GM21737 (cell line): ENCODE measurements around the gene SYNE1.

ENCODE experiments used
- ATAC-seq: cut with Tn5 transposase; IDR thresholded peaks from one replicate; pipeline ENCODE4 v1.9.1; 2021; ENCODE audit warnings: mild to moderate bottlenecking, moderate library complexity; ENCODE audit not compliant: unreplicated experiment

SYNE1 gene

DNA sequence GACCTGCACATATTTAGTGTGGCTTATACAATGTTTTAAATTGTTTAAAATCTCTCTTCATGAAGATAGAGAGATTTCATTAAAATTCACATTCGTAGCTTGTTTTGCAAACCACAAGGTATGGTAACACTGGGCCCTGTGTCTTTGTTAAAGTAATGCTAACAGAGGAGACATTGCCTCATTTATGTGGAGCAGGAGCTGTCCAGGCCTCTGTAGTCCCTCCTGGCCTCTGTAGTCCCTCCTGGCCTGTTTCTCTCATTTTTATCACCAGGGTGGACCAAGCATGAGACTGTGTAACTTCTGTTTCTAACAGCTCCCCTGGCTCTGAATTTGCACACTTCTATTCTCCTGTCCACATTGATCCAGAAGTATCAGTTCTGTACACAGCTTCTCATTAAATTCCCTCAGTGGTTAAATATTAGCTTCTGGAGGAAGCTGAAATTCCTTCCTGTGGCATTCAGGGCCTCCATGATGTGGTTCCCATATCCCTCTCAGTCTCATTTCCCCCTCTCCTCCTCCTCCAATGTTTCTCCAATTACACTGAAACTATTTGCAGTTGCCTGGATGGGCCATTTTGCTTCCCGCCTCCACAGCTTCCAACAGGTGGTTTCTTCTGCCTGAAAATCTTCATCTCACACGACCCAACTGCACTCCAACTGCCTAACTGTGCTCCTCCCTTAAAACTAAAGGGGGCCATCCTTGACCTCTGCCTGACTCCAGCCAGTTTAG lies 340.4 kb downstream of the SYNE1 start:
- ATAC-seq = no peak

DNA sequence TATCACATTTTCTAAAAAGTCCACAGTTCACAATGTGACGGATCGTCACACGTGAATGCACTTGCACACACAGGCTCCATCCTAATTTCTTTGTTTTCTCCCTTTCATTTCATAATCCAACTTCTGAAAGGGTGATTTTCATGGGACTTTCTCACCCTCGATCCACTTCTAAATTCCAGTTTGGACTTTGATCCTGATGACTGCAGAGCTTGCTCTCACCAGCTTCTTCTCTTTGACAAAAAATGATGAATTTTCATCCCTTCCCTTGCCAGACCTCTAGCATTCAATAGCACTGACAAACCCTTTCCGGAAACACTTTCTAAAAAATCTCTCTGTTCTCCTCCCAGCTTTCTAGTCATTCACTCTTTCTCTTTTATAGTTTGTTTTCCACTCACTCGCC lies 341.2 kb downstream of the SYNE1 start:
- no peak for ATAC-seq

DNA sequence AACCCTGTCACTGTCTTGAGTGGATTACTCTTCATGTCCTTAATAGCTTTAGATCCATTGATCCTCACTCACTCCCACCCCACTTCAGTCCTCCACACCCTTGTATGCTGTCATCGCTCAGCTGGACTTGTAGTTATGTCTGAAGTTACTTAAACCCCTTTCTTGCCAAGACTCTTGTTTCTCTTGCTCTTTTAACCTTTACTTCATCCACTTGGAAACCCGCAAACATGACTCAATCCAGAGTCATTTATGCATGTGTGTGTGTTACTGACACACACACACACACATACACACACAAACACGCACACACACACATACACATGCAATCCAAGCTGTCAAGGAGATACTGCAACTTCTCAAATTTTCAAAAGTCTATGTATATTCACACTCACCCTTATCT lies 341.8 kb downstream of the SYNE1 start:
- no peak for ATAC-seq

DNA sequence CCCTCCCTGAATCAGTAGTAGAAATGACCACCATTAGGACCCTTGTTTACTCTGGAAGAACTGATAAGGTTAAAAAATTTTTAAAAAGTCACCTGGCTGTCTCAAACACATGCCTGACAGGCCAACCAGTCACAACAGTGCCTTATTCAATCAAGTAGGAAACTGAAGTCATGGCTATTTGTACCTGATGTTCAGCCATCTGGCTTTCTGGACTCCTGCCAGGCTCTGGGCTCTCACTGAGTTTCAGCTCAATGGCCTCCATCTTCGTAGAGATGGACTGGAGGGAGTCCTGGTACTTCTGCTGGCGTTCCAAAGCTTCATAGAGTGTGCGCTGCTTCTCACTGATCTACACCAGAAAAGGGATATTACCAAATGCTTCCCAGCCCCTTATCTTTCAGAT lies 343.8 kb downstream of the SYNE1 start:
- ATAC-seq = no peak

DNA sequence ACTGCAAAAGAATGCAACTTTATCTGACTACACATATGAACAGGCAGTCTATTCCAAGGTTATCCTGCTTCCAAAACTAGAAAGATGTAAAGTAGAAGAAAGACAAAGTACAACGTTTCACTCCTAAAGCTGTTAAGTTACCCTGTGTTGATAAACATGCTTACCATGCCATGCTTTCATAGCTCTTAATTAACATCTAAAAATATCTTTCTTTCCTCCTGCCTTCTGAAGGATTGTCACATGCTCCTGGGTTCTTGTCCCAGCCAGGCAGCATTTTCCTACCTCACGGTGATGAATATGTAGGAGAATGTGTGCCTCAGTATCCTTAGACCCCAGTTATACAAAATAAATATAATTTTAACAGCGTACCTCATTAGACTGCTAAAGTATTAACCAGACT lies 344.6 kb downstream of the SYNE1 start:
- ATAC-seq = no peak

DNA sequence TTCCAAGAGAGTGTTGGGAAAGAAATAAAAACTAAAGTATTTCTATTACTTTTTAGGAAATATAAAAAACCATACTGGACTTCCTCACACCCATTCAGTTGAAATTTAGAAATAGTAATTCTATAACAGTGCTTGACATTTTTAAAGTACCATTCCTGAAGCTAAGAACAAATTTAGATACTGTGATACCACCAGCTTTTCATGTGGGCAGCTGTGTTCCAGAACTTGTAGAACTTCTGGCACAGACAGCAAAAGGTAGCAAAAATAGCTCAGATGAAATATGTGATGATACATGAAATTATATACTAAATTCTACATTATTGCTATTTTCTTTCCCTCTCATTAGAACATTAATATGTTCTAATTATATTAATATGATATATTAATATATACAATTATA lies 346.5 kb downstream of the SYNE1 start:
- no peak for ATAC-seq

DNA sequence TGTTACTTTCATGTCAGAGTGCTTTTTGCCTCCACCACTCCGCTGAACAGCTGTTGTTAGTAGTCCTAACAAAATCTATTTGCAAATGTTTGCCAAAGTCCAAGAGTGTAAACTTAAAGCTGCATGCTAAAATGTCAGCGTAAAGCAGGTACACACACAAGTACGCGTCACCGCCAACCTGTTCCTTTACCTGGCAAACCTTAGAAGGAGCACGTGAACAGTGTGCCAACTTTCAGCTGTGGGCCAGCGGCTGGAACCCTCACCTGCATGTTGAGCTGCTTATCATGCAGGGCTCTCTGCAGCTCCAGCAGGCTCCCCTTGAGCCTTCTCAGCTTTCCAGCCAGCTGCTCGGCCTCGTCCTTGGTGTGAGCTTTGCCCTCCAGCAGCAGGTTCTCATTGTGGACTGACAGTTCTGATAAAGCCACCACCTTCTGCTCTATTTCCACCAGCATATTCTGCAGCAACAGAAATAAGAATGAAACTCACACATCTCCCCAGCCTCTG lies 359.3 kb downstream of the SYNE1 start:
- ATAC-seq = no peak

DNA sequence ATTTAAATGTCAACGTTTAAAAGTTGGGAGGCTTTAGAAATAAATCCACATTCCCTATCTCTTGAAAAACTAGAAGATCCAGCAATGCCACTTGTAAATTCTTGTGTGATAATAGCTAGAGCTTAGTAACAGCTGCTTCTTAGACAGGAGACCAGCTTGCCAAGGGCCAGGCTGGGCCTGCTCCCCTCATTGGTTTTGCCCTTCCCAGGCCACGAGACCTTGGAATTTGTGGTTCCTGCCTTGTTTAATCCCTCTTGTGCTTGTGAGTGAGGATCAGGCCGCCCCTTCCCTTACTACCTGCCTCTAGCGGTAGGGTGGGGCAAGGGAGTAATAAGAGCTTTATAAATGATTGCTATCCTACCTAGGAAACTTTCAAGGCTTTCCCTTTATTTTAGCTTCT lies 363.5 kb downstream of the SYNE1 start:
- ATAC-seq = no peak

DNA sequence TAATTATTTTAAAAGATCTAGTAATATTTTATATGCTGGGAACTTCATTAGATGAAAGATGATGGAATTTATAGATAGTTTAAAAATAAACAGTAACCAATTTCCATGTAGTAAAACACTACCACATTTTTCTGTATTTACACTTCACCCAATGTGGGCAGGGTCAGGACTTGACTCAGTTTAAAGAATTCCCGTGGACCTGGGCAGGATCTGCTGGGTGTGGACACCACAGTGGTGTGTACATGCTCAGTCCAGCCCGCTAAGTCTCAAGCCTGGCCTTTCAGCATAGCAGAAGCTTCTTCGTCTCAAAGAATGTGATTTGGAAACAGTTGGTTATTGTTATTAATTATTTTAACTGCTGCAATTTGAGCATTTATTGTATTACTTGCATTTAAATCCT lies 364.2 kb downstream of the SYNE1 start:
- ATAC-seq = no peak

DNA sequence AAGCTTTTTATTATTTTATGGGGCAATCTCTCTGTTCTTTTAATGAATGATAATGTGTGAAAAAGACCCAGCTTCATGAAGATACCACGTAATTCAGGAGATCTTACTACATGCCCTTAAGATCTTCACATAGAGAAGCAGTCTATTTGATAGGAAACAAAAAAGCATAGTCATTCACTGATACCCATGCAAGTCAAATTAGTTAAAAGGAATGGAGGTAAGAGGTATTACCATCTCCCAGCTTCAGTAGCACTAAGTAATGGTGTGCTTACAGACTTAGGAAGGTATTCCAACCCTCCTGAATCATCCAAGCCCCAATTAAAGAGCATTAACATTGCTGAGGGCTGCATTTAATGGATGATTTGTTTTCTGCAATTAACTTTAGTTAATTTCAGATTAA lies 364.7 kb downstream of the SYNE1 start:
- no peak for ATAC-seq

DNA sequence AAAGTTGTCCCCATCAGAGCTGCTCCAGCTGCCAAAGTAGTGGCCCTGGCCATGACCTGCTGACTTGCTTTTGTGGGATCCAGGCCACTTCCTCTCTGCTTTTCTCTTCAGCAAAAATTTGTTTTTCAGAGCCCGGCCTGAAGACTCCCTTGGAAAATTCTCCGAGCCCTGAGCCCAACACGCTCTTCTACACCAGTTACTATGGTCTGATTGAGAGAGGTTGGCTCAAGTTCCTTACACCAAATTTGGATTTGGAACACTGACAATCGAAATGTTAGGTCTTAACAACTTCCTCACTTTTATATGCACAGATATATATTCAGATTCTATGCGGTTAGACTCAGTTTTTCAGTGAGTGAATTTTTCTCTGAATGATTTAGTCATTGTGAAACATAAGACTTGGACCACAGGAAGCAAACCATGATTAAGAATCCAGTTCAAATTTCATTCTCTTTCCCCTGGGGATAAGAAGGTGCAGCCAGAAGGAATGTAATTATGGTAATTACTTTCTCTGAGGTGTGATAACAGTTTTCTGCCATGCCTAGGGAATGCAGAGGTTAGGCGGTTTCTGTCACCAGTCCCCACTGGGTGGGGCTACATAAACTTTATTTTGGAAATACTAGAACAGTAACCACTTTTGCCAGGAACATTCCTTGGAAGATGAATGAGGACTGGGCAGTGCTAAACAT lies 365.2 kb downstream of the SYNE1 start:
- no peak for ATAC-seq

DNA sequence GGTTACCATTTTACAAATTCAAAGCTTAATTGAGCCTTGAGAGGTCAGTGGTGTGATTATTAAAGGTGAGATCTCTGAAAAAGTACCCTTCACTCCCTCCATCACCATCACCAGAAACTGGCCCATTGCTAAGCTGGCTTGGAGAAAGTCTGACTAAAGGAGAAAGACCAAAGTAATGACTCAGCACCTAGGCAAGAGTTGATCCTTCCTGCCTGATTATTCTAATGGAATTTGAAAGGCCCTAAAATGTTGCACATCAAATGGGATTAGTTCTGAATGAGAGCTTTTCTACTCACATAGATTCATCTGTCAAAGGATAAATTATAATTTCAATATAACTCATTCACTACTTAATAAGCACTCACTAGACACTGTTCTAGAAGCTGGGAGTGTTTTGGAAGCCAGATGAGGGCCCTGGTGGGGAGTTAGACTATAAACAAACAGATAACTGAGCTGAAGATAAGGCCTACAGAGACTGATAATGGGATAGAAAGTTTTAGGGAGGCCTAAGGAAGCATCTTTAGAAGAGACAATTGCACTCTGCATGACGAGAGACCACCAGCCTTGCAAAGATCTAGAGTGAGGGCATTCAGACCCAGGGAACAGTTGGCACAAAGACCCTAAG lies 366.7 kb downstream of the SYNE1 start:
- no peak for ATAC-seq

DNA sequence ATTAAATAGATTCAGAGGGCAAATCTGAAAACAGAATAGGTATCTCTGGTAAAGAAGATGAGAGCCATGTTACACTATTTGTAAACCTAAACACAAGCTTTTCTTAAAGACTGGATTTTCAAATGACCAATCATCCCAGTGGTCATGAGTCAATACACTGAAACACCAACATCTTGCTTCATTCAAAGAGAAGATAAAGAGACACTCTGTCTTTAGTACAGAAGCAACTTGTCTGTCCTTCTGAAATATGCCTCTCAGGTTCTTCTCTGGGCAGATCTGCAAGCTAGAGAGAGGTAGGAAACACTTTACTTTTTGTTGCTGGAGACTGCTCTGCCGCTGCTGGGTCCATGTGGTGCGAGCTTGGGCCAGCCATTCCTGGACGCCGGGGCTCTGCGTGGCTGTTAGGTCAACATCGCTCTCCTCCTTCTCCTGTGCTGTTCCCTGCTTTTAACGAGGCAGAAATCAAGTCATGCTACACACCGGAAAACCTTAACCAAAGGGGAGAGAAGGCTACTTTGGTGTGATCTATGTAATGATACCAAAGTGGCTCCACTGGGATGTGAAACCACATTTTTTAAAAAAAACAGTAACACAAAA lies 368.2 kb downstream of the SYNE1 start:
- ATAC-seq = no peak

DNA sequence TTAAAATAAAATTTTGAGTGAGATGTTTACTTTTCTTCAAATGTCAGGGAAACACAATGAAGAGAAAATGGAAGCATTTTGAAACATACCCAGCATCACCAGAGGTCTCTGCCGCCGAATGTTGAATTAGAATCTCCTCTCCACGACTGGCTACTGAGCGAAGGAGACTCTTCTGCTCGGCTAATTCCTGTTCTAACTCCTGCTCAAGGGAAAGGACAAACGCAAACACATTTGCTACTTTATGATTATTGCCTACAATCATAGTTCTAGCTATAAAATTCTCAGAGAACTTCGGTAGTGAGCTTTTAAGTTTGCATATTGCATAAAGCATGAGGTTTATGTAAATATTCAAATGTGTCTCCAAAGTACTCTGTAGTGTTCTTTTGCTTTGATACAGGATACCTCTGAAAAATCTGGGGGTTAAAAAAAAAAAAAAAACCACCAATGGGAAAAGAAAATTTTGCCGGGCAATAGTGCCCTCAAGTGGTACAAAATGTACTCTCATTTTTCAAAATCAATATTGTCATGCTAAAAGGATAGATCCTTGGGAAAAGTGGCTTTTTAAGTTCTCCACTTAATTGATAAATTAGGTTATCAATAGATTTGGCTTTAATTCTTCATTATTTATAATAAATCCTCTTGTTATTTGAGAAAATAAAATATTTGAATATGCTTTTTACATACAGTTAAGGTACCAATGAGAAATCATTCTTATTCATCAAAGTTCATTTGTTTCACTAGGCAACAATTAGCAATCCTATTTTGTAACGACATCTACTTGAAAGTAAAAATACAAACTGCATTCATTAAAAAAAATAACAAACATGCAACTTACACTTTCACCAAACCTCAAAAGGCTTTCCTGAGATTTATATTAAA lies 369.0 kb downstream of the SYNE1 start:
- no peak for ATAC-seq

DNA sequence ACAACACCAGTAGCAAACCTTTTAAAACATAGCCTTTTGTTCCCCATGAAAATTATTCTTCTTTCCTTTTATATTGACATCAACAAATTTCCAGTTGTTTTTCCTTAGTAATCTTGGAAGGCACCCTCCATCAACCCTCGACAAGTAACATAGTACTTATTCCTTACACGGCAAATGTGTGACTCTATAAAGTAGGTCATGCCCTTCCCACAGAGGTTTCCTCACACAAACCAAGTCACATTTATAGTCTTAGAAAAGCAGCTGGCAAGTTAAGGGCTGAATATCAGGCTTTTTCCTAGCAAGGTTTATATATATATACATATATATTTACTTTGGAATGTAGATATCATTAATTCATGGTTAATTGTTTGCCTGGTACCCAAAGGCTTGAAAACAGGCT lies 371.5 kb downstream of the SYNE1 start:
- no peak for ATAC-seq

DNA sequence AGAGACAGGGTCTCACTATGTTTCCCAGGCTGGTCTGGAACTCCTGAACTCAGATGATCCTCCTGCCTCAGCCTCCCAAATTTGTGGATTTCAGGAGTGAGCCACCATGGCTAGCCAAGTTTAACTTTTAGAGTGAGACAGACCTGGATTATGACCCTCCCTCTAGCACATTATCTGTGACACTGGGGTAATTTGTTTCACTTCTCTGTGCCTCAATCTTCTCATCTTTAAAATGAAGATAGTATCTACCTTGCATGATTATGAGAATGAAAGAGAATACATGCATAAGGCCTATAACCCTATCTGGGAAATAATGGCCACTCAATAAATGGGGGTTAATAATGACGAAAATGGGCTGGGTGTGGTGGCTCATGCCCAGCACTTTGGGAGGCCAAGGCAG lies 373.6 kb downstream of the SYNE1 start:
- no peak for ATAC-seq

DNA sequence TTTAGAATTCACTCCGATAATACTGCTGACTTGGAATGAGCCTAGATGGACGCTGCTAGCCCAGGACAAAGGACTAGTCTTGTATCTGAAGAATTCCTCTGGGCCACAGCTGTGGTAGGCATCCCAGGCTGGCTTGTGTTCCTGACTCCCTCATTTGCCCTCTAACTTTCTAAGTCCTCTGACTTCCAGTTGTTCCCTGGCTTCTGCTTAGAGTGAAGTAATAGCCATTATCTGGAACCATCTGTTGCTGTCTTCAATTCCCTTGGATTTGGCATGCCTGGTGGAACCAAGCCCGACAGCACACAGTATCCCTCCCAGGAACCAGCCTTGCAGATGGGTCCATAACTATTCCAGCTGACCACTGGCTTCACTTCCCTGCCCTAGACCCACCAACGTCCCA lies 376.0 kb downstream of the SYNE1 start:
- no peak for ATAC-seq

DNA sequence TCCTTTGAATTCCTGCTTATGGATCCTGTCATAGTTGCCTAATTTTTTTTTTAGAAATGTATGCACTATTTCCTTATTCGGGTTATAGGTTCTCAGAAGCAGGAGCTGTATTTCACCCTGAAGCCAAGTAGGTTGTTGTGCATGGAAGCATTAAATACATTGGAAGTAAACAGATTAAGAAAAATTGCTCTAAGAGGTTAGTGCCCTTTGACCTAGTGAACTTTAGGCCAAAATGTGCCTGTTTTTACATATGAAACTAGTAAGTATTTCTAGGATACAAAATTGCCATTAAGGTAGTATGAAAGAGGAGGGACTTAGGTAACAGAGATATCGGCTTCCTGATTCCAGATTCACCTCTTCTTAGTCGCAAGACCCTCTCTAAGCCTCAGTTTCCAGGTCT lies 377.9 kb downstream of the SYNE1 start:
- ATAC-seq = no peak

DNA sequence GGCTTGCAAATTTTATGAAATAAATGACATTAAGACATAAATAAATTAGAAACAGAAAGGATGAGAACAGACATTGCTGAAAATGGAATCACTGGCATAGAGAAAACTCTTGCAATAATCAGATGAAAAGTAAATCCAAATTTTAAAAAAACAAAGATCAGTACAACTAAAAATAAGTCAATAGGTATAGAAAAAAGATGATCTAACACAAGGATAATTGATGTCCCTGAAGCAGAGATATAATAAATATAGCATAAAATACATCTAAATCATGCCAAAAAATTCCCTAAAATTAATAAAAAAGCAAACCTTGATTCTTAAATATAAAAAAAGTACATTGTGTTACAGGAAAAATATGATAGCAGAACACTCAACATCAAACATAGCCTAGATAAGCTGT lies 379.6 kb downstream of the SYNE1 start:
- ATAC-seq = no peak

DNA sequence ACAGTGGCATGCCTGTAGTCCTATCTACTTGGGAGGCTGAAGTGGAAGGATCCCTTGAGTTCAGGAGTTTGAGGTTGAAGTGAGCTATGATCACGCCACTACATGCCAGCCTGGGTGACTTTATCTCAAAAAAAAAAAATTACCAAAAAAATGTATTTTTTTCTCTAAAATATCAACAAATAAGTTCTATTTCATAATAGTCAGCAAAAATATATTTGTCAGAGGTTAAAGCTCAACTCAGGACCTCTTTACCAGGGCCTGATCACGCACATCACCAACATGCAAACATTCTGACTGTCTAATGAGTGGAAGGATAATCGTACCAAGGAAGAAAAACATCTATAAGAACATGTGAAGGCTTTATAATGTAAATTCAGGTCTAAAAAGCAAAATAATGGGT lies 387.0 kb downstream of the SYNE1 start:
- ATAC-seq = no peak

DNA sequence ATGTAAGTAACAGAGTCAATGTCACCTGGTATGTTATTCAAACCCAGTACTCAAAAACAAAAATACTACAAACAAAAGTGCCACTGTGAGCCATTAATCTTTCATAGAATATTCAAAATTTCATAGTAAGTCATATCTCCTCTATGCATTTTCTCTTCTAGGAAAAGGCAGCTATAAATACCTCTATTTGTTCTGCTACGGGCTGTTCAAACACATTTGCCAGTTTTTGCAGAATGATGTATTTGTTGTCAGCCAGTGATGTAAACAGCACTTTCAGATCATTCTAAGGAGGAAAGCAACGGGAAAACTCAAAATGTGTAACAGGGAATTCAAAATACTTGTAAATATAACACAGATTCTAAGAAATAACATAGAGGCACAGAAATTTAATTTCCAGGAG lies 388.2 kb downstream of the SYNE1 start:
- no peak for ATAC-seq
